HepG2 (cell line): ENCODE results near the gene PSMA7. TPM values are rescaled to one million over a fixed set of nuclear protein-coding genes. Genes with fewer than 3 reads are reported as not detected.

ENCODE experiments used
- ATAD3A ChIP-seq: sonication (generic); formaldehyde crosslinking; IDR thresholded peaks from 2 replicates; pipeline ENCODE4 v1.4.0; 2020; ENCODE audit warnings: missing genetic modification reagents
- ELF1 ChIP-seq: sonication (generic); formaldehyde crosslinking; IDR thresholded peaks from 2 replicates; pipeline ENCODE4 v1.4.0; 2020; ENCODE audit warnings: missing genetic modification reagents
- ETS1 ChIP-seq: sonication (generic); formaldehyde crosslinking; IDR thresholded peaks from 2 replicates; pipeline ENCODE4 v1.4.0; 2020; ENCODE audit warnings: missing genetic modification reagents
- HIC2 ChIP-seq: sonication (generic); formaldehyde crosslinking; IDR thresholded peaks from 2 replicates; pipeline ENCODE4 v1.9.0; 2022; ENCODE audit warnings: low read depth, missing genetic modification reagents
- MAFF ChIP-seq: IDR thresholded peaks from 2 replicates; pipeline ENCODE4 v1.6.1; 2011; ENCODE audit warnings: low read depth, low read length, improper control_type of control experiment
- MED8 ChIP-seq: sonication (generic); formaldehyde crosslinking; IDR thresholded peaks from 2 replicates; pipeline ENCODE4 v1.8.1; 2023; ENCODE audit warnings: mild to moderate bottlenecking, missing genetic modification reagents; ENCODE audit not compliant: insufficient replicate concordance
- MIER3 ChIP-seq: IDR thresholded peaks from 2 replicates; pipeline ENCODE4 v1.6.1; 2016; ENCODE audit warnings: missing compliant biosample characterization, borderline replicate concordance
- NFKB2 ChIP-seq: sonication (generic); formaldehyde crosslinking; IDR thresholded peaks from 2 replicates; pipeline ENCODE4 v1.4.0; 2020; ENCODE audit warnings: missing genetic modification reagents, borderline replicate concordance
- POLR2A ChIP-seq, 2 experiments: IDR thresholded peaks; 2 replicates each; pipeline ENCODE4 v1.6.1; 2011; ENCODE audit warnings: low read depth in 2 of 2, low read length in 2 of 2, mild to moderate bottlenecking in 1 of 2, moderate library complexity in 1 of 2; ENCODE audit not compliant: insufficient read depth in 1 of 2
- YEATS2 ChIP-seq: sonication (generic); formaldehyde crosslinking; IDR thresholded peaks from 2 replicates; pipeline ENCODE4 v1.4.0; 2020; ENCODE audit warnings: missing genetic modification reagents, borderline replicate concordance
- ZHX1 ChIP-seq: sonication (generic); formaldehyde crosslinking; IDR thresholded peaks from 2 replicates; pipeline ENCODE4 v1.8.1; 2022; ENCODE audit warnings: low read depth, mild to moderate bottlenecking, missing genetic modification reagents
- ZNF430 ChIP-seq: sonication (generic); formaldehyde crosslinking; IDR thresholded peaks from 2 replicates; pipeline ENCODE4 v1.9.0; 2021; ENCODE audit warnings: mild to moderate bottlenecking, missing genetic modification reagents
- ZNF549 ChIP-seq: sonication (generic); formaldehyde crosslinking; IDR thresholded peaks from 2 replicates; pipeline ENCODE4 v1.5.0; 2020; ENCODE audit warnings: missing genetic modification reagents
- ZNF607 ChIP-seq: sonication (generic); formaldehyde crosslinking; IDR thresholded peaks from 2 replicates; pipeline ENCODE4 v1.5.1; 2020; ENCODE audit warnings: missing genetic modification reagents, mild to moderate bottlenecking, borderline replicate concordance
- ZNF619 ChIP-seq: sonication (generic); formaldehyde crosslinking; IDR thresholded peaks from 2 replicates; pipeline ENCODE4 v1.4.0; 2020; ENCODE audit warnings: mild to moderate bottlenecking, missing genetic modification reagents
- ZNF691 ChIP-seq: sonication (generic); formaldehyde crosslinking; IDR thresholded peaks from 2 replicates; pipeline ENCODE4 v1.4.0; 2020; ENCODE audit warnings: missing genetic modification reagents, low read depth, mild to moderate bottlenecking, borderline replicate concordance
- polyA plus RNA-seq, 8 experiments: library from polyadenylated mRNA; depleted of rRNA in 3 of 8; stranded (reverse) in 7 of 8; unstranded in 1 of 8; fragments of >200 nt; fragmentation: Illumina TruSeq in 4 of 8; extraction: Trizol in 4 of 8; gene quantifications; 2 replicates each; pipeline versions ENCODE4 v1.2.1 to v1.2.3, GENCODE V29; 2011 to 2016; ENCODE audit warnings: low read depth in 4 of 8, missing spikeins in 1 of 8, mixed read lengths in 1 of 8; ENCODE audit not compliant: insufficient read depth in 1 of 8
- total RNA-seq, 5 experiments: library from RNA; depleted of rRNA; stranded (reverse); fragments of >200 nt; fragmentation: Illumina TruSeq; extraction: Trizol; gene quantifications; 2 replicates each; pipeline ENCODE4 v1.2.3, GENCODE V29; 2016; ENCODE audit warnings: low read depth in 1 of 5
- TF ChIP-seq, protein P1 (sequence below): sonication (generic); formaldehyde crosslinking; IDR thresholded peaks from 2 replicates; pipeline ENCODE4 v1.8.0; 2022; ENCODE audit warnings: mild to moderate bottlenecking, missing genetic modification reagents
- TF ChIP-seq, protein P2 (sequence below): IDR thresholded peaks from 2 replicates; pipeline ENCODE4 v1.6.1; 2018; ENCODE audit warnings: missing genetic modification reagents
- TF ChIP-seq, protein P3 (sequence below): sonication (generic); formaldehyde crosslinking; IDR thresholded peaks from 2 replicates; pipeline ENCODE4 v1.4.0; 2020; ENCODE audit warnings: mild to moderate bottlenecking, low read depth, missing genetic modification reagents

Gene PSMA7
- total and polyA plus RNA-seq, 2 of the 13 experiments (the other 11 are each of a cell fraction or from before 2014, with no cell fraction given), result 531 to 631 TPM

- TF ChIP-seq HIC2 (CRISPR knock-in tag), result no peak
- TF ChIP-seq, protein P1, sequence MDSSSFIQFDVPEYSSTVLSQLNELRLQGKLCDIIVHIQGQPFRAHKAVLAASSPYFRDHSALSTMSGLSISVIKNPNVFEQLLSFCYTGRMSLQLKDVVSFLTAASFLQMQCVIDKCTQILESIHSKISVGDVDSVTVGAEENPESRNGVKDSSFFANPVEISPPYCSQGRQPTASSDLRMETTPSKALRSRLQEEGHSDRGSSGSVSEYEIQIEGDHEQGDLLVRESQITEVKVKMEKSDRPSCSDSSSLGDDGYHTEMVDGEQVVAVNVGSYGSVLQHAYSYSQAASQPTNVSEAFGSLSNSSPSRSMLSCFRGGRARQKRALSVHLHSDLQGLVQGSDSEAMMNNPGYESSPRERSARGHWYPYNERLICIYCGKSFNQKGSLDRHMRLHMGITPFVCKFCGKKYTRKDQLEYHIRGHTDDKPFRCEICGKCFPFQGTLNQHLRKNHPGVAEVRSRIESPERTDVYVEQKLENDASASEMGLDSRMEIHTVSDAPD (CRISPR knock-in tag), result no peak
- no peak for TF ChIP-seq ETS1 (CRISPR knock-in tag)
- no peak for TF ChIP-seq ZHX1
- TF ChIP-seq POLR2A (IDR thresholded peaks at IDR 0.05; ENCODE audit: insufficient read depth in 1 of 2, low read depth in 2 of 2, low read length in 2 of 2), result peak in 1 of 2 experiments; percentile 61; a peak in 1 of 4 replicates
- no peak for TF ChIP-seq MED8 (CRISPR knock-in tag)
- TF ChIP-seq, protein P2, sequence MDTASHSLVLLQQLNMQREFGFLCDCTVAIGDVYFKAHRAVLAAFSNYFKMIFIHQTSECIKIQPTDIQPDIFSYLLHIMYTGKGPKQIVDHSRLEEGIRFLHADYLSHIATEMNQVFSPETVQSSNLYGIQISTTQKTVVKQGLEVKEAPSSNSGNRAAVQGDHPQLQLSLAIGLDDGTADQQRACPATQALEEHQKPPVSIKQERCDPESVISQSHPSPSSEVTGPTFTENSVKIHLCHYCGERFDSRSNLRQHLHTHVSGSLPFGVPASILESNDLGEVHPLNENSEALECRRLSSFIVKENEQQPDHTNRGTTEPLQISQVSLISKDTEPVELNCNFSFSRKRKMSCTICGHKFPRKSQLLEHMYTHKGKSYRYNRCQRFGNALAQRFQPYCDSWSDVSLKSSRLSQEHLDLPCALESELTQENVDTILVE (CRISPR knock-in tag), result 0 out of 2 replicates have a peak, but pooled peaks have one; percentile 6
- 0 out of 2 replicates have a peak, but pooled peaks have one; percentile 28 for TF ChIP-seq ZNF430 (CRISPR knock-in tag)
- TF ChIP-seq ATAD3A (CRISPR knock-in tag), result no peak
- TF ChIP-seq ZNF607, result no peak
- no peak for TF ChIP-seq YEATS2
- TF ChIP-seq ZNF619 (CRISPR knock-in tag), result no peak
- TF ChIP-seq ZNF549 (CRISPR knock-in tag), result no peak
- TF ChIP-seq, protein P3, sequence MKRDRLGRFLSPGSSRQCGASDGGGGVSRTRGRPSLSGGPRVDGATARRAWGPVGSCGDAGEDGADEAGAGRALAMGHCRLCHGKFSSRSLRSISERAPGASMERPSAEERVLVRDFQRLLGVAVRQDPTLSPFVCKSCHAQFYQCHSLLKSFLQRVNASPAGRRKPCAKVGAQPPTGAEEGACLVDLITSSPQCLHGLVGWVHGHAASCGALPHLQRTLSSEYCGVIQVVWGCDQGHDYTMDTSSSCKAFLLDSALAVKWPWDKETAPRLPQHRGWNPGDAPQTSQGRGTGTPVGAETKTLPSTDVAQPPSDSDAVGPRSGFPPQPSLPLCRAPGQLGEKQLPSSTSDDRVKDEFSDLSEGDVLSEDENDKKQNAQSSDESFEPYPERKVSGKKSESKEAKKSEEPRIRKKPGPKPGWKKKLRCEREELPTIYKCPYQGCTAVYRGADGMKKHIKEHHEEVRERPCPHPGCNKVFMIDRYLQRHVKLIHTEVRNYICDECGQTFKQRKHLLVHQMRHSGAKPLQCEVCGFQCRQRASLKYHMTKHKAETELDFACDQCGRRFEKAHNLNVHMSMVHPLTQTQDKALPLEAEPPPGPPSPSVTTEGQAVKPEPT (CRISPR knock-in tag), result no peak
- no peak for TF ChIP-seq MAFF
- TF ChIP-seq MIER3 (CRISPR knock-in tag), result no peak
- no peak for TF ChIP-seq NFKB2 (CRISPR knock-in tag)
- no peak for TF ChIP-seq ZNF691 (CRISPR knock-in tag)
- TF ChIP-seq ELF1 (CRISPR knock-in tag), result no peak
- TF ChIP-seq, all 625 proteins: peak for 6
These were observed 6.2 kb downstream of the PSMA7 start (continued) for GRCh38 chr20:62137092-62137384.
